Measurements from ENCODE around the gene ZNF497. TPM values are rescaled to one million over a fixed set of nuclear protein-coding genes. Genes with fewer than 3 reads are reported as not detected.
"Not testable (repeated sequence)": the region's sequence is repeated elsewhere in the genome, so short reads cannot be mapped to it uniquely, and the experiment has no call there.

ZNF497 gene
- polyA plus RNA-seq, 3 donors, result 3.3 to 3.9 (median 3.5) TPM

DNA sequence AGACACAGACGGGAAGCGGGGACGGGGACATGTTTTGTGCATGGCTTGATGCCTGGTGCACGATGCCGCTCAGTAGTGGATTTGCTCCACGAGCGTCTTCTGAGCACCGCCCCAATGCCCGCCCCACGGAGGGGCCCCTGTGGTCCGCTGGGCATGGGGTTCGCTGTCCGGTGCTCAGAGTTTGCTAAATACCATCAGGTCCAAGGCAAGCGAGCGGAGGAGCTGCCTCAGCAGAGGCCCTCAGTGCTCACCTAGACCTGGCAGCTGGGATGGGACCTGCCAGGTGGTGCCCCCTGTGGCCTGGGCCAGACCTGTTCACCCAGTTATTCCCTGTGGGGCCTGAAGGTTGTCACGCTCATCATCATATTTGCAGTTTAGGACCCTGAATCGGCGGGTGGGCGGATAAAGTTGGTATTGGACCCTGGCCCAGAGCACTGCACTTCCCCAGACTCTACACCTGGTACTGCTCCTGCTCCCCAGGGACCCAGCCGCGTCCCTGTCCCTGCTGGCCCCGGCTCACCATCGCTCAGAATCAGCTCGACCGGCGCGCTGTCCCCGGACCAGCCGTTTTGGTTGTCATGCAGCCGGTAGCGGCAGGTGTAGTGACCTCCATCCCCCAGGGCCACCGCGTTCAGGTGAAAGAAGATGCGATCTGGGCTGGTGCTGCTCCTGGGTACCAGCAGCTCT is 11.5 kb downstream of the ZNF497 start:
- no peak for DNase-seq (ENCODE audit: low read depth in 3 of 3, low spot score in 2 of 3)

DNA sequence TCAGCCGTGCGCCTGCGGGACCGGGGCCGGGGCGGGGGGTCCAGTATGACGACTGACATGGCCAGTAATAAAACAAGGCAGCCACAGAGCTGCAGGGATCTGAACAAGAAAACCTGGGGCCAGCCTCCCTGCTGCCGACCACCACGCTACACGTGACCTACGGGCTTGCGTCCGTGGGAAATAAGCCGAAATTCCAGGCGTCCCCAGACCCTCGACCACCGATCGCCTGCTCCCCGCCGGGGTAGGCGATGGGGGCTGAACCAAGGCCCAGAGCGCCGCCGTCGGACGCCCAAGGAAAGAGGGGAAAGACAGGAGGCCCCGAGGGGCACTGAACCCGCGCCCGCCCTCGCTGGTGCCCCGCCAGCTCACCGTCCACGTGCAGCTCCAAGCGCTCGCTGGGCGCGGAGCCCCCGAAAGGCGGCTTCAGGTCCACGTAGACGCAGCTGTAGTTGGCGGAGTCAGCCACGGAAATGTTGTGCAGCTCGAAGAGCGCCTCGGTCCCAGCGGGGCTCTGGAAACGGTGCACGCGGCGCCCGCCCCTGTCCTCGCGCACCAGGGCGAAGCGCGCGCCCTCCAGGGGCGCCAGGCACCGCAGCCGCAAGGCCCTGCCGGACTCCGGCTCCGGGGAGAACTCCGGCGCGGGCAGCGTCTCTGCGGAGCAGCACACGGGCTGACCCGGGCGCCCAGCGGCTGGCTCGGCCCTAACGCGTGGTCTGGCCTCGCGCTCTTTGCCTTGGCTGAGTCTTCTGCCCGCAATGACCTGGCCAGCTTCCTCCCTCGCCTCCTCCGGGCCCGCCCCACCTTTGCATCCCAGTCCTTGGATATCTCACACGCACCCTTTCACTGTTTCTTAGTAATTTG is 12.3 kb downstream of the ZNF497 start:
- no peak for DNase-seq (ENCODE audit: low read depth in 3 of 3, low spot score in 2 of 3)

DNA sequence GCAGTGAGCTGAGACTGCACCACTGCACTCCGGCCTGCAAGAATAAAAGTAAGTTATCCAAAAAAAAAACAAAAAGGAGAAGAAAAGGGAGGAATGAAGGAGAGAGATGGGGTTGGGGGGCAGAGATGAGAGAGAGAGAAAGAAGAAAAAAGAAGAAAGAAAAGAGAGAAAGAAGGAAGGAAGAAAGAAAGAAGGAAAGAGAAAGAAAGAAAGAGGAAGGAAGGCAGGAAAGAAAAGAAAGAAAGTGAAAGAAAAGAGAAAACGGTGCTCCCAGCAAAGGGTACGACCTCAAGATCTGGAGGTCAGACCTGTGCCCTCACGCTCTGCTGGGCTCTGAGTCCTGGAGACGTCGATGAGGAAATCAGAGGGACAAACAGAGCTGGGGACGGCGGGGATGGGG is 13.0 kb downstream of the ZNF497 start:
- no peak for DNase-seq (ENCODE audit: low read depth in 3 of 3, low spot score in 2 of 3)

DNA sequence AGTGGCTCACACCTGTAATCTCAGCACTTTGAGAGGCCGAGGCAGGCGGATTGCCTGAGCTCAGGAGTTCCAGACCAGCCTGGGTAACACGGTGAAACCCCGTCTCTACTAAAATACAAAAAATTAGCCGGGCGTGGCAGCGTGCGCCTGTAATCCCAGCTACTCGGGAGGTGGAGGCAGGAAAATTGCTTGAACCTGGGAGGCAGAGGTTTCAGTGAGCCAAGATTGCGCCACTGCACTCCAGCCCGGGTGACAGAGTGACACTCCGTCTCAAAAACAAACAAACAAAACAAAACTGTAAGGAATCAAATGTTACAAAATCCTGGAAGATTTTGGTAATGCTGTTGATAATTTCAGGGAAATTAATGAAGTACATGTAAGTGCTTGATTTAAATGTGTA is 14.5 kb downstream of the ZNF497 start:
- DNase-seq (ENCODE audit: low read depth in 3 of 3, low spot score in 2 of 3), result not testable (repeated sequence)

DNA sequence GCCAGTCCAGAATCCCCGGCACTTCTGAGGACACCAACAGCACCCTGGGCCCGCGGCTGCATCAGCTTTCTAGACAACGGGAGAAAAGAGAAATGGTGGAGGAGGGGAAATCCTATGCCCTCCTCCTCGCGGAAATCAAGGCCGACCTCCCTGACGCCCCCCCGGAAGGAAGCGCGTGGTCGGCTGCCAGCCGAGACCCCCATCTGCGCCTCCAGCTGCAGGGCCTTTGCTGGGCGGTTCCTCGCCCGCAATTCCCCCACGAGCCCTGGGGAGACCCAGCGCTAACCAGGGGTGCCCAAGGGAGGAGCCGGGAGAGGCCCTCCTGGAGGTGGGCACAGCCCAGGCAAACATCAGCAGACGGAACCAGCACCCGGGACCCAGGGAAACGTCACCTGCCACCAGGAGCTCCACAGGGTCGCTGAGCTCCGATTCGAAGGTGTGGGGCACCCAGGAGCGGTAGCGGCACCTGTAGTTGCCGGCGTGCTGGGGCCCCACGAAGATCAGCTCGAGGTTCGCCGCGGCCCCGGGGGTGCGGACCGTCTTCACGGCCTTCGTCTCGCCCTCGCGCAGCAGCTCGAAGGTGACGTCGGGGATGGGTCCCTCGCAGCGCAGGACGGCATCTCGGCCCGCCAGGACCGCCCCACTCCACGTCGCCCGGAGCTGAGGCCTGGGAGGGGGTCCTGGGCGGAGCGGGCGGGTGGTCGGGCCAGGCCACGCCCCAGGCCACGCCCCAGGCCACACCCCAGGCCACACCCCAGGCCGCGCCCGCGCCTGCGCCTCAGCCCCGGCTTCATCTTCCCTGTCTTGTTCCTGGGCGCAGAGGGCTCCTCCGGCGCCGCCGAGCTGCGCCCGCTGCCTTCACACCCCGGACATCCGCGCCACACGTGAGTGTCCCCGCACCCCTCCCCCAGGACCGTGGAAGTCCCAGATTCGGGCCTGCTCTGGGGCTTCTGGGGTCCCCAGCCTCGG is 15.3 kb downstream of the ZNF497 start:
- no peak for DNase-seq (ENCODE audit: low read depth in 3 of 3, low spot score in 2 of 3)

DNA sequence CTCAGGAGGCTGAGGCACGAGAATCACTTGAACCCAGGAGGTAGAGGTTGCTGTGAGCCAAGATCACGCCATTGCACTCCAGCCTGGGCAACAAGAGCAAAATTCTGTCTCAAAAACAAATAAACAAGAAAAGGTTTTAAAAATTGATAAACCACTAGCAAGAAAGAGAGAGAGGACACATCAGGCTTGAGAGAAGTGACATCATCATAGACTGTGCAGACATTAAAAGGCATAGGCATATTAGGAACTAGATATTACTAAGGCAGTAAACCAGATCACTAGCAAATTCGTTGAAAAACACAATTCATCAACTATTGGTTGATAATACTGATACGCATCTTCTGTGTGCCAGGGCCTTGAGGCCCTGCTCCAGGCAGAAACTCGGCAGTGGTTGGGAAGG is 17.0 kb downstream of the ZNF497 start:
- DNase-seq (ENCODE audit: low read depth in 3 of 3, low spot score in 2 of 3), result no peak

DNA sequence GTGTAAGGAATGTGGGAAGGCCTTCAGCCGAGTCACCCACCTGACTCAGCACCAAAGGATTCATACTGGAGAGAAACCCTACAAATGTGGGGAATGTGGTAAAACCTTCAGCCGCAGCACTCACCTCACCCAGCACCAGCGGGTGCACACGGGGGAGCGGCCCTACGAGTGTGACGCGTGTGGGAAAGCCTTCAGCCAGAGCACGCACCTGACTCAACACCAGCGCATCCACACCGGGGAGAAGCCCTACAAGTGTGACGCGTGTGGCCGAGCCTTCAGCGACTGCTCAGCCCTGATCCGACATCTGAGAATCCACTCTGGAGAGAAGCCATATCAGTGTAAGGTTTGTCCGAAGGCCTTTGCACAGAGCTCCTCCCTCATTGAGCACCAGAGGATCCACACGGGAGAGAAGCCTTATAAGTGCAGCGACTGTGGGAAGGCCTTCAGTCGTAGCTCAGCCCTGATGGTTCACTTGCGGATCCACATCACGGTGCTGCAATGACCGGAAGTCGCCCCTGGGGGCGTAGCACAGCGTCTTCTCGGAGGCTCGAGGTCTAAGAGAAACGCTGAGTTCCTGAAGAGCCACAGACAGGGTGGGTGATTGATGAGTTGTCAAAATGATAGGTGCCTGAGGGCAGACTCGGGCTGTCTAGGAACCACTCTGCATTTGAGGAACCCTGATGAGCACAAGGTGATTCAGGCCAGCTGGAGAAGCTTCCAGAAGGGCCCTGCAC is 23.6 kb downstream of the ZNF497 start:
- DNase-seq (ENCODE audit: low read depth in 3 of 3, low spot score in 2 of 3), result no peak

DNA sequence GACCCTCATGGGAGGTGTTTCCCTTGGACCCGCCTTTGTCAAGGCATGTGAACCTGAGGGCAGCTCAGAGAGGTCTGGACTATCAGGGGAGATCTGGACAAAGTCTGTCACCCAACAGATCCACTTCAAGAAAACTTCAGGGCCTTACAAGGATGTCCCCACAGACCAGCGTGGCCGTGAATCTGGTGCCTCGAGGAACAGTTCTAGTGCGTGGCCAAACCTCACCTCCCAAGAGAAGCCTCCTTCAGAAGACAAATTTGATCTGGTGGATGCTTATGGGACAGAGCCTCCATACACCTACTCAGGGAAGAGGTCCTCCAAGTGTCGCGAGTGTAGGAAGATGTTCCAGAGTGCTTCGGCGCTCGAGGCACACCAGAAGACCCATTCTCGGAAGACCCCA is 24.2 kb downstream of the ZNF497 start:
- DNase-seq (ENCODE audit: low read depth in 3 of 3, low spot score in 2 of 3), result no peak

DNA sequence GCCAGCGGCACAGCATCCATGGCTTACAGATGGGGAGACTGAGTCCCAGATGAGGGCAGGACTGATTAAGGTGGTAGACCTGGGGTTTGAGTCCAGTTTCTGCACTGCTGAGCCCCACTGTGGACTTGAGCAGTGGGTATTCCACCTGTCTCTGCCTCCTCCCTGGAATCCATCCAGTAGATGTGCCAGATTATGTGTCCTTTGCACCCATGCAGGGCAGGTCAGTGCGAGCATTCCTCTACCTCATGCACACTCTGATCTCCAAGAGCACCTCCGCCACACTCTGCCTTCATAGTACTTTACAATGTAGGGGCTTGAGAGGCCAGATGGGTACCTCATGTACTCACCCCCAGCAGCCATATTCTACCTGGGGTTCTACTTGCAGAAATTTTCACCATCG is 25.7 kb downstream of the ZNF497 start:
- no peak for DNase-seq (ENCODE audit: low read depth in 3 of 3, low spot score in 2 of 3)

DNA sequence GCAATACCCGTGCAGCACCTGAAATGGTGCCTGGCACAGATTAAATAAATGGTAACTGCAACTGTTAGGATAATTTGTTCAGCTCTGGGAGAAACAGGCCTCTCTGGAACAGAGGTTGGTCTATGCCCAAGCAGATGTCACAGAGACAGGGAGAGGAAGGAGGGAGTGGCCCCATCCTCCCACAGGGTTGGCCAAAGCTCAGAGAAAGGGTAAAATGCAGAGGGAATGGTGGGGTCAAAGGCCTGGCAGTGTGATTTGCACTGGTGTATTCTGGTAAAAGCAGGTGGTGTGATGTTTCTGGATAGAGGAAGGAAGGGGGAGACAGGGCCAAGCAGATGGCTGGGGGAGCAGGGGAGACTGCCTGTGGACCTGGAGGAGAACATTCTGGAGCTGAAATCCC is 26.3 kb downstream of the ZNF497 start:
- no peak for DNase-seq (ENCODE audit: low read depth in 3 of 3, low spot score in 2 of 3)

DNA sequence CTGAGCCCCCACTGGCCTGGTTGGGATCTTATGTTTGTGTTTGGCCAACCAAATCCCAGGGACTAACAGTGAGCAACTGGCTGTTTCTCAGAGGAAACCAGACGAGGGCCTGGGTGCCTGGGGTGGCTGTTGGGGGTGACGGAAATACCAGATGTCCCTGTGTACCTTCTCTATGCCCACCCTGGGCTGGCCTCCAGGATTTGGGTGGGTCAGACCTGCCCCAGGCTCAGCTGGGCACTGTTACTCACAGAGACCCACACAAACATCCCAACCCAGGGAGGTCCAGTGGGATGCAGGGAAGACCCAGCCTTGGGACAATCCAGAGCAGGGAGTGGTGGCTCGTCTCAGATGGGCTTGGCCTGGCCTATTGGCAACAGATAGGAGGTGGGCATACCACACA is 26.9 kb downstream of the ZNF497 start:
- no peak for DNase-seq (ENCODE audit: low read depth in 3 of 3, low spot score in 2 of 3)

DNA sequence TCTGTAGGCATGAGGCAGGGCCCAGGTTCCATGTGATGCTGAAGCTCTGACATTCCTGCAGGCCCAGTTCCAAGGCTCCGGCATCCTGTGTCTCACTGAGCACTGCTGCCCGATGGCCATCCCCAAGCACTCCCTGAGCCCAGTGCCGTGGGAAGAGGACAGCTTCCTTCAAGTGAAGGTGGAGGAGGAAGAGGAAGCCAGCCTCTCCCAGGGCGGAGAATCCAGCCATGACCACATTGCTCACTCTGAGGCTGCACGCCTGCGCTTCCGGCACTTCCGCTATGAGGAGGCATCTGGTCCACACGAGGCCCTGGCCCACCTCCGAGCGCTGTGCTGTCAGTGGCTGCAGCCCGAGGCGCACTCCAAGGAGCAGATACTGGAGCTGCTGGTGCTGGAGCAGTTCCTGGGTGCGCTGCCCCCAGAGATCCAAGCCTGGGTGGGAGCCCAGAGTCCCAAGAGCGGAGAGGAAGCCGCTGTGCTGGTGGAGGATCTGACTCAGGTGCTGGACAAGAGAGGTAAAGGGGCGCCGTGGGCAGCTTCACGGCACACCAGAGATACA is 27.8 kb downstream of the ZNF497 start:
- DNase-seq (ENCODE audit: low read depth in 3 of 3, low spot score in 2 of 3), result no peak

DNA sequence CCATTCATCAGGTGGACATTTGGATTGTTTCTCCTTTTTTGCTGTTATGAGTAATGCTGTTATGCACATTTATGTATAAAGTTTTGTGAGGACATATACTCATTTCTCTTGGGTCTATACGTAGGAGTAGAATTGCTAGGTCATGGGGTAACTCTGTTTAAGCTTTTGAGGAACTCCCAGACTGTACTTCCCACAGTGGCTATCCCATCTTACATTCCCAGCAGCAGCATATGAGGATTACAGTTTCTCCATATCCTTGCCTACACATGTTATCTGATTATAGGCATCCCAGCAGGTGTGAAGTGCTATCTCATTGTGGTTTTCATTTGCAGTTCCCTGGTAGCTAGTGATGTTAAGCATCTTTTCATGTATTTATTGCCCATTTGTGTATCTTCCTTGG is 29.9 kb downstream of the ZNF497 start:
- no peak for DNase-seq (ENCODE audit: low read depth in 3 of 3, low spot score in 2 of 3)

DNA sequence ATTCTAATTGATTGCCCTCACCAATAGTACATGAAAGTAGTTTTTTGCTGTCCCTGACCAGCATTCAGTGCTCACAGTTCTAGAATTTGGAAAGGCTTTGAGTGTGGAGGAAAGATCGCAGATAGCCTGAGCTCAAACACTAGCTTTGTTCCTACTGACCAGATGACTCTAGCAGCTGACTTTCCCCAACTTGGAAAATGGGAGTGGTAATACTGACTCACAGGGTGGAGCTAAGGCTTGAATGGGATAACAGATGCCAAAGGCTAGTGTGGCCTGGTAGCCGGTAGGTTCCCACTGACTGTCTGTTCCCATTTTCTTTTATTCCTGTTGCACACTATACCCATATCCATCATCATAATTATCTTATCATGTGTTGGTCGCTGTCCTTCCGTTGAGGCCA is 32.1 kb downstream of the ZNF497 start:
- no peak for DNase-seq (ENCODE audit: low read depth in 3 of 3, low spot score in 2 of 3)

DNA sequence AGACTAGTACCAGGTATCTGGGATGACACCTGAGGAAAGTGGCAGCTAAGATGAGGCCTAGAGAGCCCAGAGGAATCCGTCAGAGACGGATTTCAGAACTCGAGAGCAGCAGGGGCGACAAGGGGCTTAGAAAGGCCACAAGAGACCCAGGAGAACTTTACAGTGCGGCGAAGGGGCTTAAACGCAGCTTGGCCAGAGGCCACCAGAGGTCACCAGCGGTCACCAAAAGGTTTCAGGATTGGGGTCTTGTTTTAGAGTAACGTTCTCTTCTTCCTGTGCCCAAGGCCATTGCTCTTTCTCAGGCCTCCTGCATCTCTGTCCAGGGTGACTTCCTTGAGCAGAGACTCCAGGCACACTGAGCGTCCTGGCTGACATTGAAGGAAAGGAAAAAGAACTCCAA is 33.6 kb downstream of the ZNF497 start:
- DNase-seq (ENCODE audit: low read depth in 3 of 3, low spot score in 2 of 3), result no peak

DNA sequence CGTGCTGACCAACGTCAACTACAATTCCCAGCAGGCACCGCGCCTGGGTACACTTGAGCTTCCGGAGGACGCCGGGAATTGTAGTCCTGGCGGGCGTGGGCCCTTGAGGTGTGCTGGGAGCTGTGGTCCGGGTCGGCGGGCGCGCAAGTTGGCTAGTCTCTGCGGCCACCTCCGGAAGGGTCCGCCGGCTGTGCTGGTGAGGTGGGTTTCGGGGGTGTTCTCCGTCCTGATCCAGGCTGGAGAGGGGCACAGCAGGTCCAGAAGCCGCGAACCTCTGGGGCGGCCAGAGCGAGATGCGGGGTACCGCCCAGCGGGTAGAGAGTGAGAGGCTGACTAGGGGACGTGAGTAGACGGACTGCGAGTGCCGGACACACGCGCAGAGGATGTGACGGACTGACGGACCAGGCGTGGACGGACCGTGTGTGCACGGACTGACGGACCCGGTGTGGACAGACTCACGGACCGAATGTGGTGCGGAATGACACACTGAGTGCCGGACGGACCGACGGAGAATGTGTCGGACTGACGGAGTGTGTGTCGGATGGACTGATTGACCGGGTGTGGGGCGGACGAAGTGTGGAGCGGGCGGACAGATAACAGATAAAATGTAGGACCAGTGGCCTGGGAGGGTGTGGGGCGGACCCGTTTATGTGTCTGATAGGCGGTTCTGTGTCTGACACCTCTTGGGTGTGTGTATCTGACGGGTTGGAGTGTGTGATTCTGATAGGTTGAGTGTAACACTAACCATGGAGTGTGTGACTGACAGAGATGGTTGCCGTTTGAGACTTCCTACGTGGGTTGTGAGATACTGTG is 35.4 kb downstream of the ZNF497 start, which contains the start of gene ZSCAN22:
TSS of gene ZSCAN22 (plus strand) at position 81 of the 813 bp plus-strand sequence. CDS start 7,809 bp downstream, outside the sequence.
- DNase-seq (ENCODE audit: low read depth in 3 of 3, low spot score in 2 of 3), result peak; percentile 88 to 97 (median 92)

DNA sequence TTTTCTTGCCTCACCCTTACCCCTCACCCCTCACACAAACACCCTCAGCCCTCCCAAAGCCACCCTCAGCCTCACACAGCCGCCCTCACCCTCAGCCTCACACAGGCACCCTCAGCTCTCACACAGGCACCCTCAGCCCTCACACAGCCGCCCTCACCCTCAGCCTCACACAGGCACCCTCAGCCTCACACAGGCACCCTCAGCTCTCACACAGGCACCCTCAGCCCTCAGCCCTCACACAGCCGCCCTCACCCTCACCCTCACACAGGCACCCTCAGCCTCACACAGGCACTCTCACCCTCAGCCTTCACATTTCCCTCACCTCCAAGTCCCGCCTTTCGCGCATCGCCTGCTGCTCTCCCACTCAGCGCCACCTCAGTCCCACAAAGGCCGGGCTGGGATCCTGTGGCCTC is 36.0 kb downstream of the ZNF497 start:
- no peak for DNase-seq (ENCODE audit: low read depth in 3 of 3, low spot score in 2 of 3)

DNA sequence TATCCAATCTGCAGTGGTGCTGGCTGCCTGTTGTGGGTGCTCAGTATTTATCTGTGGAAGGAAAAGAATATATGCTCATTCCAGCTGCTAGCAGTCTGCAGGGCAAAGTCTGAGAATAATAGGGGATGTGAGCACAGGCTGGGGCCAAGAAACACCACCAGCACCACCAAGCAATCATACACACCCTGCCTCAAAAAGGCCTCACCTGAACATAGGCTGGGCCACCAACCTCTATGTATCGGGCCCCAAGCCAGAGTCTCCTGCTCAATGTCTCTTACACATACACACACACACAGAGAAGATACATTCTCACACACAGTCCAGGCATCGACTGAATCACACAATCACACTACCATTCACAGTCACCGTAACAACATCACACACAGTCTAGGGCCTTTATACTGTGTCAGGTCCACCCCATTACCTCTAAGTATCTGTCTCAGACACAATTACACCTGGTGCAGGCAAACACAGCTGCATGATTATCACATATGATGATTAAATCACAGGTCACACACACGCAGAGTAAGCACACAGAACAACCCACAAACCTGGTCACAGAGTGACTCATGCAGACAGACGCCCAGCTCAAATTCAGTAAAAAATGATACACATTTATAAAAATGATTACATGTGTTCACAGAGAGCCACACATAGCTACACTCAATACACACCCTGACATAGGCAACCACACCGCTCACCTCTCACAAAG is 37.1 kb downstream of the ZNF497 start:
- no peak for DNase-seq (ENCODE audit: low read depth in 3 of 3, low spot score in 2 of 3)

Measured in right renal cortex interstitium (tissue), 3 donors.